Neural progenitor cell (in vitro differentiated cells): ENCODE data around the gene BSN. TPM values are rescaled to one million over a fixed set of nuclear protein-coding genes. Genes with fewer than 3 reads are reported as not detected.

Experiments
- DNase-seq: peaks from one replicate; pipeline ENCODE4 v3.0.0-alpha.2; 2016; ENCODE audit warnings: low spot score
- H2AFZ ChIP-seq: fragments of 200-600 bp; sonication (generic); replicated peaks from 2 replicates; pipeline ENCODE4 v1.6.1; 2016; ENCODE audit warnings: antibody characterized with exemption
- H3F3A ChIP-seq: fragments of 200-600 bp; sonication (generic); 2 replicates; pipeline ENCODE4 v1.6.1; 2016; ENCODE audit warnings: antibody characterized with exemption, low read depth
- H3K27ac ChIP-seq: fragments of 200-600 bp; sonication (generic); 2 replicates; pipeline ENCODE4 v1.5.1; 2016; ENCODE audit warnings: mild to moderate bottlenecking
- H3K27me3 ChIP-seq: fragments of 200-600 bp; sonication (generic); 2 replicates; pipeline ENCODE4 v1.6.1; 2016; ENCODE audit warnings: mild to moderate bottlenecking, moderate library complexity
- H3K36me3 ChIP-seq: fragments of 200-600 bp; sonication (generic); 2 replicates; pipeline ENCODE4 v1.5.1; 2016
- H3K4me1 ChIP-seq: fragments of 200-600 bp; sonication (generic); 2 replicates; pipeline ENCODE4 v1.6.1; 2016; ENCODE audit warnings: mixed run types
- H3K4me2 ChIP-seq: fragments of 200-600 bp; sonication (generic); 2 replicates; pipeline ENCODE4 v1.6.1; 2016
- H3K4me3 ChIP-seq: fragments of 200-600 bp; sonication (generic); 2 replicates; pipeline ENCODE4 v1.5.1; 2016
- H3K79me2 ChIP-seq: fragments of 200-600 bp; sonication (generic); 2 replicates; pipeline ENCODE4 v1.6.1; 2016; ENCODE audit warnings: low read depth
- H3K9ac ChIP-seq: fragments of 200-600 bp; sonication (generic); 2 replicates; pipeline ENCODE4 v1.6.1; 2016
- H3K9me3 ChIP-seq: fragments of 200-600 bp; sonication (generic); 2 replicates; pipeline ENCODE4 v1.5.1; 2016; ENCODE audit warnings: low read depth
- H4K20me1 ChIP-seq: fragments of 200-600 bp; sonication (generic); 2 replicates; pipeline ENCODE4 v1.6.1; 2016; ENCODE audit warnings: low read depth
- H3K27ac Mint-ChIP-seq: 3 replicates; pipeline ENCODE4 v1.8.0; 2021; ENCODE audit warnings: mixed read lengths
- H3K27me3 Mint-ChIP-seq: 2 replicates; pipeline ENCODE4 v1.8.0; 2022; ENCODE audit warnings: low read depth, mild to moderate bottlenecking, inconsistent platforms, moderate library complexity, mixed read lengths; ENCODE audit not compliant: insufficient read depth
- H3K36me3 Mint-ChIP-seq: 3 replicates; pipeline ENCODE4 v1.8.0; 2021; ENCODE audit warnings: mixed read lengths
- H3K4me1 Mint-ChIP-seq: 3 replicates; pipeline ENCODE4 v1.8.0; 2021; ENCODE audit warnings: mixed read lengths
- H3K4me3 Mint-ChIP-seq: 3 replicates; pipeline ENCODE4 v1.8.0; 2021; ENCODE audit warnings: mild to moderate bottlenecking, moderate library complexity, mixed read lengths
- H3K9me3 Mint-ChIP-seq: 3 replicates; pipeline ENCODE4 v1.8.0; 2020; ENCODE audit warnings: mixed read lengths
- CTCF ChIP-seq: fragments of 200-600 bp; sonication (generic); IDR thresholded peaks from 2 replicates; pipeline ENCODE4 v1.5.1; 2017; ENCODE audit warnings: antibody characterized with exemption, mild to moderate bottlenecking
- EZH2 ChIP-seq: fragments of 200-600 bp; sonication (generic); IDR thresholded peaks from 2 replicates; pipeline ENCODE4 v1.6.1; 2017; ENCODE audit warnings: antibody characterized with exemption, mild to moderate bottlenecking, moderate library complexity
- EZH2phosphoT487 ChIP-seq: fragments of 200-600 bp; sonication (generic); IDR thresholded peaks from 2 replicates; pipeline ENCODE4 v1.6.1; 2017; ENCODE audit warnings: antibody characterized with exemption
- total RNA-seq: library from RNA; depleted of rRNA; stranded (reverse); fragments of >200 nt; gene quantifications from 2 replicates; pipeline ENCODE4 v1.2.3, GENCODE V29; 2015; ENCODE audit warnings: low replicate concordance

BSN gene
- total RNA-seq, 1 donor from 2014 or later = 0.17 TPM

GRCh38 chr3:49703956-49704355, 149.7 kb downstream of the BSN start:
- Histone ChIP-seq H3K9me3 (no peaks in the 10 kb centered on the region), H4K20me1 (no peaks in the 10 kb centered on the region), H3K27ac (no peak overlapping the region), H3K4me2 (no peak overlapping the region), H3F3A (no peaks in the 10 kb centered on the region), H3K4me1 (no peaks in the 10 kb centered on the region), H3K4me3 (no peak overlapping the region), H3K36me3 (no peaks in the 10 kb centered on the region), H3K9ac (no peak overlapping the region), H3K79me2 (no peaks in the 10 kb centered on the region), H2AFZ (no peak overlapping the region), H3K27me3 (no peaks in the 10 kb centered on the region)
- H3K27ac Mint-ChIP-seq = no peak overlapping the region
- no peaks in the 10 kb centered on the region for H3K4me1 Mint-ChIP-seq
- no peak for DNase-seq
- TF ChIP-seq EZH2phosphoT487 (no peak), CTCF (no peak), EZH2 (no peak)
- H3K4me3 Mint-ChIP-seq = no peak overlapping the region
- peaks cover 2% of the 10 kb centered on the region for H3K36me3 Mint-ChIP-seq
- H3K9me3 Mint-ChIP-seq = no peaks in the 10 kb centered on the region
- H3K27me3 Mint-ChIP-seq = peaks cover 2% of the 10 kb centered on the region

- no peaks in the 10 kb centered on the region for H3K27me3 ChIP-seq
- Mint-ChIP-seq H3K27ac (no peak overlapping the region), H3K4me3 (no peak overlapping the region), H3K36me3 (peaks cover 2% of the 10 kb centered on the region), H3K9me3 (no peaks in the 10 kb centered on the region), H3K27me3 (peaks cover 2% of the 10 kb centered on the region), H3K4me1 (no peaks in the 10 kb centered on the region)
- no peaks in the 10 kb centered on the region for H4K20me1 ChIP-seq
- H3K9me3 ChIP-seq = no peaks in the 10 kb centered on the region
- DNase-seq = no peak
- no peaks in the 10 kb centered on the region for H3K36me3 ChIP-seq
- no peaks in the 10 kb centered on the region for H3K4me1 ChIP-seq
- no peak overlapping the region for H3K4me2 ChIP-seq
- no peak overlapping the region for H3K27ac ChIP-seq
- H2AFZ ChIP-seq = no peak overlapping the region
- TF ChIP-seq CTCF (no peak), EZH2phosphoT487 (no peak), EZH2 (no peak)
- H3K4me3 ChIP-seq = no peak overlapping the region
- H3F3A ChIP-seq = no peaks in the 10 kb centered on the region
- no peak overlapping the region for H3K9ac ChIP-seq
- H3K79me2 ChIP-seq = no peaks in the 10 kb centered on the region
Measured at GRCh38 chr3:49704629-49705028, 150.4 kb downstream of the BSN start.

- TF ChIP-seq EZH2phosphoT487 (no peak), EZH2 (no peak), CTCF (no peak)
- no peak overlapping the region for H3K4me3 ChIP-seq
- no peak for DNase-seq
- no peaks in the 10 kb centered on the region for H3K79me2 ChIP-seq
- no peak overlapping the region for H3K27ac ChIP-seq
- Mint-ChIP-seq H3K4me3 (no peak overlapping the region), H3K4me1 (no peaks in the 10 kb centered on the region), H3K9me3 (no peaks in the 10 kb centered on the region), H3K36me3 (peaks cover 2% of the 10 kb centered on the region), H3K27me3 (peaks cover 2% of the 10 kb centered on the region), H3K27ac (no peak overlapping the region)
- no peak overlapping the region for H3K4me2 ChIP-seq
- no peaks in the 10 kb centered on the region for H3K9me3 ChIP-seq
- H2AFZ ChIP-seq = no peak overlapping the region
- no peaks in the 10 kb centered on the region for H3F3A ChIP-seq
- H3K36me3 ChIP-seq = no peaks in the 10 kb centered on the region
- H3K4me1 ChIP-seq = no peaks in the 10 kb centered on the region
- H3K9ac ChIP-seq = no peak overlapping the region
- H4K20me1 ChIP-seq = no peaks in the 10 kb centered on the region
- no peaks in the 10 kb centered on the region for H3K27me3 ChIP-seq
Measured at GRCh38 chr3:49705390-49705960, 151.2 kb downstream of the BSN start.
